Transverse colon (tissue), 4 donors: ENCODE data around the gene MGST3. TPM values are rescaled to one million over a fixed set of nuclear protein-coding genes. Genes with fewer than 3 reads are reported as not detected.

Experiments used
- DNase-seq: peaks from one replicate; pipeline ENCODE4 v3.0.0-alpha.2; 2019
- H3K27ac ChIP-seq, 4 donors: fragments of 200-600 bp; sonication (generic); 2 replicates each; pipeline ENCODE4 v1.5.1; 2016 to 2018; ENCODE audit warnings: inconsistent platforms in 4 of 4
- H3K27me3 ChIP-seq: fragments of 200-600 bp; sonication (generic); 2 replicates; pipeline ENCODE4 v1.5.1; 2017; ENCODE audit warnings: inconsistent platforms
- H3K36me3 ChIP-seq, 4 donors: fragments of 200-600 bp; sonication (generic); 2 replicates each; pipeline ENCODE4 v1.5.1; 2017 to 2019; ENCODE audit warnings: inconsistent platforms in 4 of 4
- H3K4me1 ChIP-seq, 4 donors: fragments of 200-600 bp; sonication (generic); 2 replicates each; pipeline ENCODE4 v1.5.1; 2017 to 2020; ENCODE audit warnings: inconsistent platforms in 4 of 4
- H3K4me3 ChIP-seq, 4 donors: fragments of 200-600 bp; sonication (generic); 1 replicate in 1 of 4; 2 replicates in 3 of 4; pipeline versions ENCODE4 v1.5.1 to v1.6.1; 2017 to 2019; ENCODE audit warnings: inconsistent platforms in 4 of 4
- H3K9me3 ChIP-seq, 2 donors: fragments of 200-600 bp; sonication (generic); 2 replicates each; pipeline ENCODE4 v1.5.1; 2017 to 2019; ENCODE audit warnings: inconsistent platforms in 2 of 2
- EP300 ChIP-seq: sonication (generic); formaldehyde crosslinking; IDR thresholded peaks from one replicate; pipeline ENCODE4 v1.6.1; 2017; ENCODE audit warnings: antibody characterized with exemption, low read depth
- POLR2A ChIP-seq: fragments of 450-650 bp; IDR thresholded peaks from one replicate; pipeline ENCODE4 v1.6.1; 2016; ENCODE audit warnings: antibody characterized with exemption, mild to moderate bottlenecking, moderate library complexity
- POLR2AphosphoS5 ChIP-seq, 3 donors: sonication (generic); formaldehyde crosslinking; IDR thresholded peaks; one replicate each; pipeline ENCODE4 v1.6.1; 2016; ENCODE audit warnings: antibody characterized with exemption in 3 of 3
- WGBS, 2 donors: methylation state at CpG; one replicate each; pipeline ENCODE4 v1.1.5; 2018; ENCODE audit warnings: low coverage in 1 of 2; 5-methylcytosine and 5-hydroxymethylcytosine counted together
- in situ Hi-C, 4 donors: fragments of 200-750 bp; cut with MboI; loops; one replicate each; pipeline versions ENCODE4 v1.15.0 to v1.15.1; 2017; ENCODE audit warnings: low sequenced_read_pairs in 3 of 4, low pct_ligation_motif_present in 1 of 4, low pct_unique_long_range_greater_than_20kb in 1 of 4
- intact Hi-C: fragments of 100-400 bp; cut with DNase I; formaldehyde crosslinking; loops from one replicate; pipeline ENCODE4 v1.15.1; 2023; ENCODE audit warnings: low total_unique reads
- total RNA-seq, 4 donors: library from RNA; depleted of rRNA; stranded (reverse); fragments of >200 nt; gene quantifications; one replicate each; pipeline ENCODE4 v1.1.0, GENCODE V29; 2016
- TF ChIP-seq, protein P1 (sequence below), 5 experiments: fragments of 200-600 bp in 3 of 5; fragments of 450-650 bp in 2 of 5; sonication (generic) in 3 of 5; IDR thresholded peaks; 1 replicate in 2 of 5; 2 replicates in 3 of 5; pipeline ENCODE4 v1.5.1; 2016 to 2017; ENCODE audit warnings: antibody characterized with exemption in 5 of 5, inconsistent platforms in 3 of 5, mild to moderate bottlenecking in 2 of 5, moderate library complexity in 1 of 5

The MGST3 gene
- total RNA-seq, 4 donors from 2014 or later, result 84.4 to 387 (median 220) TPM

DNA sequence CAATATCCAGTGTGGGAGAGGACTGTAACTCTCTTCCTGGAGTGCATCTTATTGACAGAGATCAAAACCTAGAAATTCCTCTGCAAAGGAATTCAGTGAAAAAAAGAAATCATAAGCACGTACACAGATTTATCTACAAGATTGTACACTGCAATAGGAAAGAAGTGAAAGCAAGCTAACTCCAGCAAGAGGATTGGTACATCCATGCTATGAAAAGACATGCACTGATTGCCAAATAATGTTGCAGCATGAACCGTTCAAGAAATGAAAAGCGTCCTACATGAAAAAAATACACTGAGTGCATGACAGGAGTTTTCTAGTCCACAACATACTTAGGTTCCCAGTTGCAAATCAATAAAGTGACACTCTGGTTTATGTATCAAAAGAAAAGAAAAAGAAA, 1.9 kb upstream of the MGST3 start:
- Histone ChIP-seq H3K27me3 (no peaks in the 10 kb centered on the region), H3K36me3 (no peaks in the 10 kb centered on the region), H3K4me3 (no peak overlapping the region), H3K9me3 (no peaks in the 10 kb centered on the region), H3K27ac (no peak overlapping the region), H3K4me1 (peaks cover 12 to 39% (median 24%) of the 10 kb centered on the region in 4 donors)
- 79 to 83% methylated on average over 2 to 3 of the region's 3 CpGs for WGBS, 2 donors
- no peak for DNase-seq
- in situ Hi-C loops, result no loop called here
- TF ChIP-seq POLR2A (no peak), POLR2AphosphoS5 (IDR thresholded peaks at IDR 0.05) (no peak), EP300 (no peak)
- TF ChIP-seq, protein P1, sequence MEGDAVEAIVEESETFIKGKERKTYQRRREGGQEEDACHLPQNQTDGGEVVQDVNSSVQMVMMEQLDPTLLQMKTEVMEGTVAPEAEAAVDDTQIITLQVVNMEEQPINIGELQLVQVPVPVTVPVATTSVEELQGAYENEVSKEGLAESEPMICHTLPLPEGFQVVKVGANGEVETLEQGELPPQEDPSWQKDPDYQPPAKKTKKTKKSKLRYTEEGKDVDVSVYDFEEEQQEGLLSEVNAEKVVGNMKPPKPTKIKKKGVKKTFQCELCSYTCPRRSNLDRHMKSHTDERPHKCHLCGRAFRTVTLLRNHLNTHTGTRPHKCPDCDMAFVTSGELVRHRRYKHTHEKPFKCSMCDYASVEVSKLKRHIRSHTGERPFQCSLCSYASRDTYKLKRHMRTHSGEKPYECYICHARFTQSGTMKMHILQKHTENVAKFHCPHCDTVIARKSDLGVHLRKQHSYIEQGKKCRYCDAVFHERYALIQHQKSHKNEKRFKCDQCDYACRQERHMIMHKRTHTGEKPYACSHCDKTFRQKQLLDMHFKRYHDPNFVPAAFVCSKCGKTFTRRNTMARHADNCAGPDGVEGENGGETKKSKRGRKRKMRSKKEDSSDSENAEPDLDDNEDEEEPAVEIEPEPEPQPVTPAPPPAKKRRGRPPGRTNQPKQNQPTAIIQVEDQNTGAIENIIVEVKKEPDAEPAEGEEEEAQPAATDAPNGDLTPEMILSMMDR (IDR thresholded peaks at IDR 0.05), result no peak
- intact Hi-C loops, result no loop called here

DNA sequence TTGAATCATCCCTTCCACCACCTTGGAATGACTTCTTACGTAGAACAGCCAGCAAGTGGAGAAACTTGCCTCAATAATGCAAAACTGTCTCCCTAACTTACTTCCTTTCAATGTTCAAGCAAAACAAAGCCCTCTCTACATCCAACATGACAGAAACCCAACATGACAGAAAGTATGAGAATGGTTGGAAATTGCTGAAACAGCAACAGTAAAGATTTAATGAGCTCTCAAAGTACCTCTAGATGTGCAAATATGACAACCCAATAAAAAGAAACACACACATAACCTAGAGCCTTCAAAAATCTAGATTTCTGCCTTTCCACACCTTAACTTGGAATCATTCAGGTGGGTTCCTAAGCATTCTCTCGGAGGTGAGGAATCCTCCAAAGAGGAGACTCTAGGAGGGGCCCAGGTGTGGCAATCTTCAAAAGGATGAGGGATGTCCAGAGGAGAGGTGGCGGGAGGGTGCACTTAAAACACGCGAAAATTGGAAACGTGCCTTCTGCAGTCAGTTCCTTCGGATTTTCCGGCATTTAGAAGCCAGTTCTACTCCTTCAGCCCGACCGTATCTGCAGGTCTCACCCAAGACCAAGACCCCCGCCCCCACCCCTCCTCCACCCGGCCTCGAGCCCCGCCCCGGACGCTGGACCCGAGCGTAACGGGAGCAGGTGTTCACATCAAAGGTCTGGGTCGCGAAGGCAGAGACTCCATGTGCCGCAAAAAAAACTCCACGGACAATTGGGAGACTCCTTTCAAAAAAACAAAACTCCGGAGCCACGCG, 996 bp upstream of the MGST3 start:
- intact Hi-C loops (no loop called here), in situ Hi-C loops (no loop called here)
- 9 to 14% methylated on average over 8 to 26 of the region's 26 CpGs for WGBS, 2 donors
- no peaks in the 10 kb centered on the region for H3K36me3 ChIP-seq
- no peaks in the 10 kb centered on the region for H3K9me3 ChIP-seq
- DNase-seq, result no peak
- TF ChIP-seq POLR2AphosphoS5 (IDR thresholded peaks at IDR 0.05), result no peak
- TF ChIP-seq POLR2A, result no peak
- TF ChIP-seq EP300, result no peak
- TF ChIP-seq, protein P1 (IDR thresholded peaks at IDR 0.05), result no peak
- H3K27me3 ChIP-seq, result no peaks in the 10 kb centered on the region
- H3K27ac ChIP-seq, result peak overlapping the region; percentile 90 to 95 (median 94)
- H3K4me1 ChIP-seq, result peaks cover 12 to 48% (median 30%) of the 10 kb centered on the region in 4 donors
- H3K4me3 ChIP-seq, result peak overlapping the region; percentile 62 to 79 (median 69)

DNA sequence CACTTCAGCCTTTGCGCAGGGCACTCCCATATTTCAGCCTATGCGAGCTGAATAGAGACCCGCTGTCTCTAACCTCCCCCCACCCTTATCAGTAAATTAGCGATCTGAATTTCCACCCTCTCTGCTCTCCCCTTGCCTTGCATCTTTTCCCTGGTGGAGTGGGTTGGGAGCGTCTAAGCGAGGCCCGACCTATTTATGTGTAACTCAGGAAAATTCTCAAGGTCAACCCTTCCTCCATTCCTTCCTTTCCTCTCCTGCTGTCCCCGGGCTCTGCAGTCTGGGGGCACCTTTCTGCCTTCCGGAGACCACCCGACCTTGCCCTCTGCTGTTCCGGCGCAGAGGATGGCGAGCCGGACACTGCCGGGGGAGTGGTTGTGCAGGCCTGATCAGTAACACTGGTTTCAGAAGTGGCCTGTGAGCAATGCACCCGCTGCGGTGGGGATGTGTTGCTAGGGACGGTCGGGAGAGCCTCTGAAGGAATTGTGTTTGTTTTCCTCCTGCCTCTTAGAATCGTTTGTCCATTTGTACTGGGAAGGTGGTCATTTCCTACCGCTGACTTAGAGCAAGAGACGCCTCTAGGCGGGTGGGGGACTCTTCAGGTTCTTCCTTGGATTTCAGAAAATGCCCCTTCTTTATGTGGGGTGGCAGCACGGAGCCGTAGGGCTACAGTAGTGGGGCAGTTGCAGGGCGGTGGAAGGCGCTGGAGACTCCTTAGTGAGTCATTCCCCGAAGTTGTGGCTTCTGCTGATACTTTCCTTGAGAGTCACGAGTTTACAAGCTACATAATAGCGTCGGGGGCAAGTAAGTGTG, 513 bp downstream of the MGST3 start:
- Histone ChIP-seq H3K4me3 (peak overlapping the region; percentile 62 to 79 (median 69)), H3K36me3 (no peaks in the 10 kb centered on the region), H3K27ac (peak overlapping the region; percentile 90 to 95 (median 94)), H3K9me3 (no peaks in the 10 kb centered on the region), H3K4me1 (peaks cover 20 to 63% (median 37%) of the 10 kb centered on the region in 4 donors), H3K27me3 (no peaks in the 10 kb centered on the region)
- WGBS, 2 donors, result 1 to 3% methylated on average over 6 to 31 of the region's 31 CpGs
- in situ Hi-C loops, result no loop called here
- peak; percentile 69 for DNase-seq
- TF ChIP-seq, protein P1 (IDR thresholded peaks at IDR 0.05), result peak in 4 of 5 experiments; percentile 8 to 51 (median 26)
- TF ChIP-seq EP300 (no peak), POLR2A (peak; percentile 67), POLR2AphosphoS5 (IDR thresholded peaks at IDR 0.05) (peak; percentile 28 to 70 (median 59))
- intact Hi-C loops, result no loop called here

DNA sequence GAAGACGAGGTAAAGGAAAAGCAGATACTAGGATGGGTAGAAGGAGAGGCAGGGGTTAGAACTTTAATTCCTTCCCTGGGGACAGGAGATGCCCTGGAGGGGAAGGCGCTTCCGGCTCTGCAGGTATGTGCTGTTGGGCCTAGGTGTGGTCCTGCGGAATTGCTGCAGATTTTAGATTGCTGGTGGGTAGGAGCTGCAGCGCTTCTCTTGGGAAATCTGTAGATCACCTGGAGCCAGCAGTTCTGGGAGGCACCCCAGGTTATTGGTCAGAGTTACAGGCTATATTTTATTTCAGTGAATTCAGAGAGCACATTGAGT, 1.1 kb downstream of the MGST3 start:
- peaks cover 23 to 68% (median 43%) of the 10 kb centered on the region in 4 donors for H3K4me1 ChIP-seq

More for the DNA sequence above, 1.1 kb downstream of the MGST3 start:
- H3K9me3 ChIP-seq, result no peaks in the 10 kb centered on the region
- peak; percentile 69 for DNase-seq
- peak overlapping the region; percentile 62 to 79 (median 69) for H3K4me3 ChIP-seq
- H3K27ac ChIP-seq, result peak overlapping the region; percentile 90 to 95 (median 94)
- intact Hi-C loops, result no loop called here
- H3K27me3 ChIP-seq, result no peaks in the 10 kb centered on the region
- no peaks in the 10 kb centered on the region for H3K36me3 ChIP-seq
- TF ChIP-seq POLR2AphosphoS5 (IDR thresholded peaks at IDR 0.05), result peak in 1 of 3 donors; percentile 2
- no peak for TF ChIP-seq EP300
- no peak for TF ChIP-seq POLR2A
- TF ChIP-seq, protein P1 (IDR thresholded peaks at IDR 0.05), result no peak
- in situ Hi-C loops, result no loop called here
- WGBS, 2 donors, result 17 to 22% methylated on average over 5 of the region's 5 CpGs
